Measurements from ENCODE around the gene BLCAP. TPM values are rescaled to one million over a fixed set of nuclear protein-coding genes. Genes with fewer than 3 reads are reported as not detected.
A peak's percentile ranks its signal among the peaks of the same experiment; 100 is the strongest.

The BLCAP gene
- total and polyA plus RNA-seq, 2 experiments from 2014 or later: 62.2 to 64.8 TPM

GRCh38 chr20:37560629-37561028 lies 33.0 kb upstream of the BLCAP start:
- Mint-ChIP-seq H3K9me3 (no peaks in the 10 kb centered on the region), H3K4me1 (peaks cover 9% of the 10 kb centered on the region), H3K27me3 (ENCODE audit: insufficient read depth, low read depth, poor library complexity) (peaks cover 6% of the 10 kb centered on the region), H3K27ac (no peak overlapping the region), H3K4me3 (no peak overlapping the region), H3K36me3 (ENCODE audit: low read depth) (no peaks in the 10 kb centered on the region)
- H4K20me1 ChIP-seq (replicated peaks; ENCODE audit: insufficient read depth): no peaks in the 10 kb centered on the region
- H3K4me1 ChIP-seq (ENCODE audit: insufficient read depth): peaks cover 6% of the 10 kb centered on the region; the same call in 1 of the 2 replicates
- DNase-seq (ENCODE audit: low spot score) (no peak), ATAC-seq (no peak)
- H3K9me2 ChIP-seq (ENCODE audit: insufficient read depth): no peaks in the 10 kb centered on the region
- no peak overlapping the region for H3K27ac ChIP-seq (ENCODE audit: low read depth)
- H3F3A ChIP-seq (replicated peaks; ENCODE audit: low read depth): no peaks in the 10 kb centered on the region
- no peaks in the 10 kb centered on the region for H3K27me3 ChIP-seq (ENCODE audit: insufficient read depth)
- no peak for TF ChIP-seq POLR2AphosphoS5 (IDR thresholded peaks at IDR 0.05; ENCODE audit: low read depth)
- TF ChIP-seq ZNF331 (CRISPR knock-in tag; IDR thresholded peaks at IDR 0.05; ENCODE audit: low read depth): no peak
- no peak for TF ChIP-seq CTCF (conservative IDR thresholded peaks at IDR 0.05; ENCODE audit: low read depth in 2 of 2)
- TF ChIP-seq, protein P1, sequence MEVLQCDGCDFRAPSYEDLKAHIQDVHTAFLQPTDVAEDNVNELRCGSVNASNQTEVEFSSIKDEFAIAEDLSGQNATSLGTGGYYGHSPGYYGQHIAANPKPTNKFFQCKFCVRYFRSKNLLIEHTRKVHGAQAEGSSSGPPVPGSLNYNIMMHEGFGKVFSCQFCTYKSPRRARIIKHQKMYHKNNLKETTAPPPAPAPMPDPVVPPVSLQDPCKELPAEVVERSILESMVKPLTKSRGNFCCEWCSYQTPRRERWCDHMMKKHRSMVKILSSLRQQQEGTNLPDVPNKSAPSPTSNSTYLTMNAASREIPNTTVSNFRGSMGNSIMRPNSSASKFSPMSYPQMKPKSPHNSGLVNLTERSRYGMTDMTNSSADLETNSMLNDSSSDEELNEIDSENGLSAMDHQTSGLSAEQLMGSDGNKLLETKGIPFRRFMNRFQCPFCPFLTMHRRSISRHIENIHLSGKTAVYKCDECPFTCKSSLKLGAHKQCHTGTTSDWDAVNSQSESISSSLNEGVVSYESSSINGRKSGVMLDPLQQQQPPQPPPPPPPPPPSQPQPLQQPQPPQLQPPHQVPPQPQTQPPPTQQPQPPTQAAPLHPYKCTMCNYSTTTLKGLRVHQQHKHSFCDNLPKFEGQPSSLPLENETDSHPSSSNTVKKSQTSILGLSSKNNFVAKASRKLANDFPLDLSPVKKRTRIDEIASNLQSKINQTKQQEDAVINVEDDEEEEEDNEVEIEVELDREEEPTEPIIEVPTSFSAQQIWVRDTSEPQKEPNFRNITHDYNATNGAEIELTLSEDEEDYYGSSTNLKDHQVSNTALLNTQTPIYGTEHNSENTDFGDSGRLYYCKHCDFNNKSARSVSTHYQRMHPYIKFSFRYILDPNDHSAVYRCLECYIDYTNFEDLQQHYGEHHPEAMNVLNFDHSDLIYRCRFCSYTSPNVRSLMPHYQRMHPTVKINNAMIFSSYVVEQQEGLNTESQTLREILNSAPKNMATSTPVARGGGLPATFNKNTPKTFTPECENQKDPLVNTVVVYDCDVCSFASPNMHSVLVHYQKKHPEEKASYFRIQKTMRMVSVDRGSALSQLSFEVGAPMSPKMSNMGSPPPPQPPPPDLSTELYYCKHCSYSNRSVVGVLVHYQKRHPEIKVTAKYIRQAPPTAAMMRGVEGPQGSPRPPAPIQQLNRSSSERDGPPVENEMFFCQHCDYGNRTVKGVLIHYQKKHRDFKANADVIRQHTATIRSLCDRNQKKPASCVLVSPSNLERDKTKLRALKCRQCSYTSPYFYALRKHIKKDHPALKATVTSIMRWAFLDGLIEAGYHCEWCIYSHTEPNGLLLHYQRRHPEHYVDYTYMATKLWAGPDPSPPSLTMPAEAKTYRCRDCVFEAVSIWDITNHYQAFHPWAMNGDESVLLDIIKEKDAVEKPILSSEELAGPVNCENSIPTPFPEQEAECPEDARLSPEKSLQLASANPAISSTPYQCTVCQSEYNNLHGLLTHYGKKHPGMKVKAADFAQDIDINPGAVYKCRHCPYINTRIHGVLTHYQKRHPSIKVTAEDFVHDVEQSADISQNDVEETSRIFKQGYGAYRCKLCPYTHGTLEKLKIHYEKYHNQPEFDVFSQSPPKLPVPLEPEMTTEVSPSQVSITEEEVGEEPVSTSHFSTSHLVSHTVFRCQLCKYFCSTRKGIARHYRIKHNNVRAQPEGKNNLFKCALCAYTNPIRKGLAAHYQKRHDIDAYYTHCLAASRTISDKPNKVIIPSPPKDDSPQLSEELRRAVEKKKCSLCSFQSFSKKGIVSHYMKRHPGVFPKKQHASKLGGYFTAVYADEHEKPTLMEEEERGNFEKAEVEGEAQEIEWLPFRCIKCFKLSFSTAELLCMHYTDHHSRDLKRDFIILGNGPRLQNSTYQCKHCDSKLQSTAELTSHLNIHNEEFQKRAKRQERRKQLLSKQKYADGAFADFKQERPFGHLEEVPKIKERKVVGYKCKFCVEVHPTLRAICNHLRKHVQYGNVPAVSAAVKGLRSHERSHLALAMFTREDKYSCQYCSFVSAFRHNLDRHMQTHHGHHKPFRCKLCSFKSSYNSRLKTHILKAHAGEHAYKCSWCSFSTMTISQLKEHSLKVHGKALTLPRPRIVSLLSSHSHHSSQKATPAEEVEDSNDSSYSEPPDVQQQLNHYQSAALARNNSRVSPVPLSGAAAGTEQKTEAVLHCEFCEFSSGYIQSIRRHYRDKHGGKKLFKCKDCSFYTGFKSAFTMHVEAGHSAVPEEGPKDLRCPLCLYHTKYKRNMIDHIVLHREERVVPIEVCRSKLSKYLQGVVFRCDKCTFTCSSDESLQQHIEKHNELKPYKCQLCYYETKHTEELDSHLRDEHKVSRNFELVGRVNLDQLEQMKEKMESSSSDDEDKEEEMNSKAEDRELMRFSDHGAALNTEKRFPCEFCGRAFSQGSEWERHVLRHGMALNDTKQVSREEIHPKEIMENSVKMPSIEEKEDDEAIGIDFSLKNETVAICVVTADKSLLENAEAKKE (CRISPR knock-in tag; IDR thresholded peaks at IDR 0.05): no peak
- no peak overlapping the region for H3K4me2 ChIP-seq
- no peaks in the 10 kb centered on the region for H3K79me2 ChIP-seq (replicated peaks; ENCODE audit: insufficient read depth)
- peak overlapping the region; percentile 28; the same call in 1 of the 2 replicates for H2AFZ ChIP-seq
- no peaks in the 10 kb centered on the region for H3K36me3 ChIP-seq (ENCODE audit: insufficient read depth)
- H3K4me3 ChIP-seq: no peak overlapping the region

All from GM23338 (cell line).